Stimulated activated naive CD8-positive, alpha-beta T cell treated with anti-CD3 and anti-CD28 coated beads, Interleukin-15, Interleukin-2, amounts not matched to agents 100 ng/mL and 50 ng/mL, for 24 hours (primary cell): ENCODE measurements around the gene VGLL4.
"Not testable (repeated sequence)": the region's sequence is repeated elsewhere in the genome, so short reads cannot be mapped to it uniquely, and the experiment has no call there.

Experiments used
- H3K27ac Mint-ChIP-seq: one replicate; pipeline ENCODE4 v1.8.0; 2021; ENCODE audit warnings: mild to moderate bottlenecking, mixed read lengths
- H3K27me3 Mint-ChIP-seq: one replicate; pipeline ENCODE4 v1.8.0; 2021; ENCODE audit warnings: mixed read lengths
- H3K36me3 Mint-ChIP-seq: one replicate; pipeline ENCODE4 v1.8.0; 2021; ENCODE audit warnings: low read depth, mixed read lengths
- H3K4me1 Mint-ChIP-seq: one replicate; pipeline ENCODE4 v1.8.0; 2021; ENCODE audit warnings: low read depth, mixed read lengths
- H3K4me3 Mint-ChIP-seq: one replicate; pipeline ENCODE4 v1.8.0; 2021; ENCODE audit warnings: mild to moderate bottlenecking, mixed read lengths
- H3K9me3 Mint-ChIP-seq: one replicate; pipeline ENCODE4 v1.8.0; 2021; ENCODE audit warnings: mixed read lengths

VGLL4 gene

DNA sequence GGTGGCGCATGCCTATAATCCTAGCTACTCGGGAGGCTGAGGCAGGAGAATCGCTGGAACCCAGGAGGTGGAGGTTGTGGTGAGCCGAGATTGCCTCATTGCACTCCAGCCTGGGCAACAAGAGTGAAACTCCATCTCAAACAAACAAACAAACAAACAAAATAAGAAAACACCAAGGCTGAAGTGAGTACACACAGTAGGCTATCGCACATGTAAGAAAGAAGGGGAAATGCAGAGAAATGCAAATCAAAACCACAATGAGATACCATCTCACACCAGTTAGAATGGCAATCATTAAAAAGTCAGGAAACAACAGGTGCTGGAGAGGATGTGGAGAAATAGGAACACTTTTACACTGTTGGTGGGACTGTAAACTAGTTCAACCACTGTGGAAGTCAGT is 48.7 kb downstream of the VGLL4 start:
- not testable (repeated sequence) for H3K9me3 Mint-ChIP-seq, H3K27me3 Mint-ChIP-seq, H3K27ac Mint-ChIP-seq, H3K4me3 Mint-ChIP-seq
- H3K4me1 Mint-ChIP-seq, result peaks cover 12% of the 10 kb centered on the region
- H3K36me3 Mint-ChIP-seq, result peaks cover 45% of the 10 kb centered on the region

DNA sequence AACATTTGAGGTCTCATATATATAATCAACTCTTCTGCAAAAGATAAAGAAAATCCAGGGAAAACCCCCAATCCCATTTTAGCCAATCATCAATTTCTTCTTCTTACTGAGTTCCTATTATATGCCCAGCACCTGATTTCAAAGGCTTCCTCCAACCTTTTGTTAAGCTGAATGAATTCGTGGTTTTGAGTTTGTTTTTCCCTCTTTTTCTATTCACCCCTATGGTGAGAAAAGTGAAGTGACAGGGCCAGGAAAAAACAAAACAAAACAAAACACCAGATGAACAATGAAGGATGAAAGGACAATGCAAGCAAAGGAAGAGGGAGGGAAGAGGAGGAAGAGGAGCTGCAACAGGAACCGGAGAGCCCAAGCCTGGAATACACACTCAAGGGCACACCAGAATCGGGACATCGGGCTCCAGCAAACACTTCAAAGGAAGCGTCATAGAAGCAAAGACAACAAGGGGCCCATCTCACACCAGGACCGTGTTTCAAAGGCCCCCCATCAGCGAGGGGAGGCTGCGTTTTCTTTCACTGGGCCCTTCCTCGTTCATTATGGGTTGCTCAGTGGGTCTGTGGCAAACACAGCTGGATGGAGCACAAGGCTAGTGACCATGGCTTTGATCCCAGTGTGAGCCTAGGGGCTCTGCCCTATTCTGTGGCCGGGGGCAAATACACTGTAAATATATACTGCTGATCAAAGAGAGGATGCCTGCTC is 50.2 kb downstream of the VGLL4 start:
- no peaks in the 10 kb centered on the region for H3K27me3 Mint-ChIP-seq
- H3K4me1 Mint-ChIP-seq, result peaks cover 21% of the 10 kb centered on the region
- peaks cover 44% of the 10 kb centered on the region for H3K36me3 Mint-ChIP-seq
- no peak overlapping the region for H3K4me3 Mint-ChIP-seq
- H3K9me3 Mint-ChIP-seq, result no peaks in the 10 kb centered on the region
- no peak overlapping the region for H3K27ac Mint-ChIP-seq

DNA sequence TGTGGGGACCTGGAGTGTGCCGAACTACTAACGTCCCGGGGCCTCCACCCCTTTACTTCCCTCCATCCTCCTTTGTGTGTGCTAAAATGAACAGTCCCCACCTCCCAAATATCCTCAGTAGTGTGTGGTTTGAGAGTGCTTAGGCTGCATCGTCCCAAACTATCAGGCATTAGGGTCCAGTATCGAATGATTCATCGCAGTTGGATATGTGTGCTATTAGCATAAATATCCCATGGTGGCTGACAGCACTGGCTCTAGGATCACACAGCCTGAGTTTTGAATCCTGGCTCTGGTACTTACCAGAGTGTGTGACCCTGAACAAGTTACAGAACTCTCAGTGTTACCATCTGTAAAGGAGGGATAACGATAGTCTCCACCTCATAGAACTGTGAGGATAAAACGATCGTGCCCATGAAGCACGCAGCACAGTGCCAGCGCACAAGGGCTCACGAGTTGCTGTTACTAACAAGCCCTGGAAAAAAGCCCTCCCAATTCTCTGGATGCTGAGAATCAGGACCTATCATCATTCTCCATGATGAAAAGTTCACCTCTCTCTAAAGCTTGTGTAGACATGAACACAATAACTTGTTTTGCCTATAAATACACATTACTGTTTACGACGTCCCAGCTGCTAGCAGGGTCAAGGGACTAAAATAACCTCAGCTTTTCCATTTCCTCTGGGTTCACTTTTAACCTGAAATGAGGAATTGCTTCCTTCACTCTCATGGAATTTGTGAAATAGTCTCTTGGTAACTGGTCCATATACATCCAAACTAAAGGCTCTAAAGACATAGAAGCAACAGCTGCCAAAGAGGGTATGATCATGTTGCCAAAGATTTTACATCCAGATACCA is 51.0 kb downstream of the VGLL4 start:
- Mint-ChIP-seq H3K9me3 (no peaks in the 10 kb centered on the region), H3K36me3 (peaks cover 44% of the 10 kb centered on the region), H3K27me3 (no peaks in the 10 kb centered on the region), H3K4me3 (no peak overlapping the region), H3K27ac (no peak overlapping the region), H3K4me1 (peaks cover 29% of the 10 kb centered on the region)

DNA sequence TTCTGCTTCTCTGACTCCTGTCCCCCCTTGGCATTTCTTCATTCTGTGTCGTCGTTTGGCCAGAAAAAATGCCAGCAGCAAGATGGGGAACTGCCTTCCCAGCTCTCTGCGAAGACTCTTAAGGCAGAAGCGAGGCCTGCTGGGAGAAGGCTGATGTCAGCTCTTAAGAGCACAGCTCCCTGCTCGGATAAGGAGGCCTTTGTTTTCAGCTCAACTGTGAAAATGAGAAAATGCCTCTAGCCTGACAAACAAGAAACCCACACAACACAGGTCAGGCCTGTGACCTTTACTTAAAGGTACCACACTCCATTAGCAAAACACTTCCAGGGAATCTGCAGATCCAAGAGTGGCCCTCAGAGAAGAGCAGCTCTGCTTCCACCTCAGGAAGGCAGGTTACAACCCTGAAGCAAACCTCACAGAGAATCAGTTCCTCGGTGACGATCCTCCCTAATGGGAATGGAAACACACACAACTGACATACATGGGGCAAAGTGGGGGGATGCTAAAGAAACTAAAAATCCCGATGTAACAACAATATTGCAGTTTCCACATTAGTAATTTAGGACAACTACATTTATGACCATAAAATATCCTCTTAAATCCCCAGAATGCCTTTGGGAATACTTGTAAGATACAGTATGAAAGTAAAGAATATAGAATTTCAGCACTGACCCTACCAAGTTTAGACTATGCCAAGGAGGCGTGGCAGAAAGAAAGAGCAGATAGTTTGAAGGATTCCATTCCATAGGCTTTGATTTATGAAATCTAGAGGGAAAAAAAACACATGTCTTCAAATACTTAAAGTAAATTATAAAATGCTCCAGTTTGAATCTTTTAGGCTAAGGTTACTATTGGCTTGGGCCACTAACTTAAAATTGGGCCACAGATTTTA is 52.1 kb downstream of the VGLL4 start:
- Mint-ChIP-seq H3K27me3 (no peaks in the 10 kb centered on the region), H3K4me3 (no peak overlapping the region), H3K9me3 (no peaks in the 10 kb centered on the region), H3K27ac (no peak overlapping the region), H3K36me3 (peaks cover 38% of the 10 kb centered on the region), H3K4me1 (peaks cover 33% of the 10 kb centered on the region)

DNA sequence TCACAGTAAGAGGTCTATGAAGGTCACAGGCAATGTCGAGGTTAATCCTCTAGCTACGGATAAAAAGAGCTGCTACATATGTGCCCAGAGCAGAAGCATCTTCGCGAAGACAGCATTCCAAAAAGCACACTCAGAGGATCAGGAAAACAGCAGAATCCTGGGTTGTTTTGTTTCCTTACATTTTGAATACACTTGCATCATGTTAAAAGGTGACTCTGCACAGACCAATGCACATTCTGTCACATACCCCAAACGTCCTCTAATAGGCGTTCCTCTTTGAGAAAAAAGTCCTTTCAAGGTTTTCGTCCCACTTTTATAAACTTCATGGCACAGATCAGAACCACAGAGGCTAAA is 52.7 kb downstream of the VGLL4 start:
- H3K27ac Mint-ChIP-seq, result no peak overlapping the region
- H3K27me3 Mint-ChIP-seq, result no peaks in the 10 kb centered on the region
- H3K4me1 Mint-ChIP-seq, result peaks cover 40% of the 10 kb centered on the region
- no peaks in the 10 kb centered on the region for H3K9me3 Mint-ChIP-seq
- H3K36me3 Mint-ChIP-seq, result peaks cover 33% of the 10 kb centered on the region
- no peak overlapping the region for H3K4me3 Mint-ChIP-seq

DNA sequence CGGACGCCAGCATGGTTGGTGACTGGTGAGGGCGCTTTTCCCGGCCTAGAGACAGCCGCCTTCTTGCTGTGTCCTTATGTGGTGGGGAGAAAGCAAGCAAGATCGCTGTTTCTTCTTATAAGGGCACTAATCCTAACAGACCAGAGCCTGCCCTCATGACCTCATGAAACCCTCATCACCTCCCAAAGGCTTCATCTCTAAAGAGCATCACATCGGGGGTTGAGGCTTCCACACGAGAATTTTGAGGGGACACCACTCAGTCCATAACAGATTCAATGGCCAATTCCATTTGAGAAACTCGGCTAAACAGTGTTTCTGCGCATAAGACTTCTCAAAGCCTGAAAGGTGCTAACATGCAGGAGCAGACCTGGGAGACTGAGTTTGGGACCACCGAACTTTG is 54.0 kb downstream of the VGLL4 start:
- peaks cover 27% of the 10 kb centered on the region for H3K36me3 Mint-ChIP-seq
- peaks cover 46% of the 10 kb centered on the region for H3K4me1 Mint-ChIP-seq
- no peak overlapping the region for H3K27ac Mint-ChIP-seq
- no peaks in the 10 kb centered on the region for H3K27me3 Mint-ChIP-seq
- H3K4me3 Mint-ChIP-seq, result no peak overlapping the region
- no peaks in the 10 kb centered on the region for H3K9me3 Mint-ChIP-seq

DNA sequence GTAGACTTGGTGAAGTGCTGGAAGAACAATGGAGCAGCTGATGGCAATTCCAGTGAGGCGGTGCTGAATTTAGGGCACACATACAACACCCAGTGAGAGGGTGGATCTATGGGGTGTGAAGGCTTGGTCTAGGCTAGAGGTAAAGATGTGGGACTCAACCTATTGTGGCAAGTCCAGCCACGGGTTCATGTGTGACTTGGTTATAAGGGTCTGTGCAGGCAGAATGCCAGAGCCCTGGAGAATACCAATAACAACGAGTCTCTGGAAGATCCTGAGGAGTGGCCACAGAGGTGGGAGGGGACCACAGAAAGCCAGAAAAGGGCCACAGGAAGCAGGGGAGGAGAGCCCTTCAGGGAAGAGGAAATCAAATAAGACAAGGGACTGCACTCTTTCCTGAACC is 55.0 kb downstream of the VGLL4 start:
- Mint-ChIP-seq H3K27me3 (no peaks in the 10 kb centered on the region), H3K4me3 (no peak overlapping the region), H3K27ac (peak overlapping the region; percentile 38), H3K36me3 (peaks cover 27% of the 10 kb centered on the region), H3K4me1 (peaks cover 54% of the 10 kb centered on the region), H3K9me3 (no peaks in the 10 kb centered on the region)

DNA sequence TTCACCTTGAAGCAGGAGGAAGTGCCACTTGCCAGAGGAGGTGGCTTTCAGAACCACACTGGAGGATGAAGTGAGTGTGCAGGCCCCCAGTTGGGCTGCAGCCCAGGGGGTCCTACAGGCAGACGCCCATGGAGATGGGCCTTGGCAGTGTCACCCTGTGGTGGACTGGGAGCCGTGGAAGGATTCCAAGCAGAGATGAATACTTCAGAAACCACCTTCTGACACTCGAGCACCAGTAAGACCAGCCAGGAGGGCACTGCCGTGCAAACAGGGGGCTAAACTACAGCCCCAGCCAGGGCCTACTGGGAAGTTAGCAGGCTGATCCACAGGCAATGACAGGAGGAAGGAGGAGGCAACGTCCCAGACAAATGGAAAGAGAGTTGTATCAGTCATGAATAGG is 55.4 kb downstream of the VGLL4 start:
- Mint-ChIP-seq H3K27me3 (no peaks in the 10 kb centered on the region), H3K4me1 (peaks cover 59% of the 10 kb centered on the region), H3K4me3 (no peak overlapping the region), H3K27ac (peak overlapping the region; percentile 38), H3K36me3 (peaks cover 27% of the 10 kb centered on the region), H3K9me3 (no peaks in the 10 kb centered on the region)

DNA sequence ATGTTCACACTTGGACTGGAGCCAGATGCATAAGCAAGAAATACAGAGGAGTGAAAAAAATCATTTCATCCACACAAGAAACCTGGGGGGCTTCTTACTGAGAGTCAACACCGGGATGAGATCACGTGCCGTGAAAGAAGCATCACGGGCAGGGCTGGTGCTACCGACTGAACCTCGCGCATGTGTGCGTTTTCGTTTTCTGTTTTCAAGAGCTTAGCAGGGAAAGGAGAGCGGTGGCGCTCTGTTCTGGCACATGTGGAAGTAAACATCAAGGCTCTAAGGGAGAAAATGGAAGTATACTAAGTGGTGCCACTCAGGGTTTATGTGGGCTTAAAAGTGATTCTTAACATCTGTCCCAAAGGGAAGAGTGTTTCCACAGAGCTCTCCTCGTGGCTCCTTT is 55.9 kb downstream of the VGLL4 start:
- Mint-ChIP-seq H3K36me3 (peaks cover 27% of the 10 kb centered on the region), H3K27me3 (no peaks in the 10 kb centered on the region), H3K4me1 (peaks cover 64% of the 10 kb centered on the region), H3K4me3 (no peak overlapping the region), H3K27ac (no peak overlapping the region), H3K9me3 (no peaks in the 10 kb centered on the region)

DNA sequence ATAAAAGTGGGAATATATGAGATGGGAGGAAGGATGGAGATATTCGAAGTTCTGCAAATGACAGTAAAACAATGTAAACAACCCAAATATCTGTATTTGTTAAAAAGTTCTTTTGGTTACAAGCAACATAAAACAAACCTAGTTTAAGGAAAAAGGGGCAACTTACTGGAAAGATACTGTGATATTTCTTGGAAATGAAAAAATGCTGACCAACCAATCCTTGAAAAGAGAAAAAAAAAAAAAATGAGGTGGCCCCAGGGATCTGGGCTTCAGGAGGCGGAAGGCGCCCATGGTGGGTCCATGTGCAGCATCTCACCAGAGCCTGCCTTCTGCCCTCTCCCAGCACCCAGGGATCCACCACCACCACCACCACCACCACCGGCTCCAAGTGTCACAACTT is 59.1 kb downstream of the VGLL4 start:
- Mint-ChIP-seq H3K4me3 (no peak overlapping the region), H3K27ac (no peak overlapping the region), H3K36me3 (peaks cover 32% of the 10 kb centered on the region), H3K4me1 (peaks cover 78% of the 10 kb centered on the region), H3K27me3 (no peaks in the 10 kb centered on the region), H3K9me3 (no peaks in the 10 kb centered on the region)

DNA sequence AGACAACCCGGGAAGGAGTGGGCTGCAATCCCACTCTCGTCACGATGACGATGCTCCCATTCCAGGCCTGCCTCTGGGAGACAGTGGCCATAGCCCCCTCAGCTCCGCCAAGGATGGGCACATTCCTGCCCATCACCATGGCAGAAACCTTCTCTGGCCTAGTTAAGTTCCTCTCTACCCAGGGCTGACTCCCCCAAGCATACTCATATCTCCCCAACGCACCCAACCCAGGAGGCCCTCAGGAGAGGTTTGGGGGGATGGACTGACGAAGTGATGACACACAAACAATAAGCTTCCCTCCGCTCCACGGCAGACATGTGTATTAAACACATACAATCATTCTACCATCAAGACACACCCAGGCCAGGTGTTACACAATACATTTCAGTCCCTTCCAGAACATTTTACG is 60.1 kb downstream of the VGLL4 start:
- no peaks in the 10 kb centered on the region for H3K9me3 Mint-ChIP-seq
- H3K4me1 Mint-ChIP-seq, result peaks cover 72% of the 10 kb centered on the region
- no peak overlapping the region for H3K27ac Mint-ChIP-seq
- H3K4me3 Mint-ChIP-seq, result no peak overlapping the region
- H3K27me3 Mint-ChIP-seq, result no peaks in the 10 kb centered on the region
- H3K36me3 Mint-ChIP-seq, result peaks cover 25% of the 10 kb centered on the region

DNA sequence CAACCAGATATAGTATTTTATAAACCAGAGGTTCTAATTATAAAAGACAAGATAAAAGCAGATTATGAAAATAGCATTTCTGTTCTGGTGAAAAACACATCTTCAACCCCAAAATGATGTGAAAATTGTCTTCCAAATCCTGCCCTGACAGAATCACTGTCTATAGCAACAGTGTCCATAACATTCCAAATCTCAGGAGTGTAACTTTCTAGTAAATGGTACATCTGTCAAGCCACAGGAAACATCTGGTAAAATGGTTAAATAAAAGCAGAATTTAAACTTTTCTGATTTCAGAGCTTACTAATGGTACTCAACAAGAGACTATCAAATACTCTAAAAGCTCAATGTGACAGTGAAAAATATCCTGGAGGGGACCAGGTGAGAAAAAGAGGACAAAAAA is 60.5 kb downstream of the VGLL4 start:
- Mint-ChIP-seq H3K4me1 (peaks cover 68% of the 10 kb centered on the region), H3K36me3 (peaks cover 21% of the 10 kb centered on the region), H3K9me3 (no peaks in the 10 kb centered on the region), H3K27ac (no peak overlapping the region), H3K27me3 (no peaks in the 10 kb centered on the region), H3K4me3 (no peak overlapping the region)

DNA sequence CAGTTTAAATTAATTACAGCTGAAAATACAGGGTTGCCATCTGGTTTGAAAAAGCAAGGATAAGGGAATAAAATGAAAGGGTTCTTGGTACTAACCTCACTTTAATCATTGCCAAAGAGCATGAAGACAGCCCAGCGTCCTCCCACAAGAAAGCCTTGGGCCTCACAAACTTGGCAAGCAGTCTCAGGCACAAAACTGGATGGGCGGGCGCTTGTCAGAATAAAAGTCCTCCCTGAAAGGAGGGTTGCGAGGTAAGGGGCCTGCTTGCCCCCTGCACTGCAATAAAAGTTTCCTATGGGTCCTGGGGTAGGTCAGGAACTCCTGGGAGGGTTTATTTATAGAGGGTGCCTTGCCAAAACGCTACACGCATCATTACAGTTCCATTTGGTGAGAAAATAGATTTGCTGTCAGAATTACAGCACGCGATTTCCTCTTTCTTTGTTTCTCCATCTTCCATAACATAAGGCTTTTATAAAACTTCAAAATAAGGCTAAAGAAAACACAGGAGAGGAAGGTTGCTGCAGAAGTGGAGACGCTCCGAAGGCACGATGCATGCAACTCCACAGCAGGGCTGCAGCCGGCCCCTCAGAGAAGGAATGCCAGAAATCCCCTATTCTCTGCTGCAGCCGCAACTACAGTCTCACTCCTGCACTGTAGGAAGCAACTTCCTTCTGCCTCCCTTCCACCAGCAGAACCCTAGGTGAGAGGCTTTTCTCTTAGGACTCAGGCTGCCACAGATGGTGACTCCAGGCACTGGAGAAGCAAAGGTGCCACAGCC is 61.3 kb downstream of the VGLL4 start:
- H3K27ac Mint-ChIP-seq, result no peak overlapping the region
- peaks cover 13% of the 10 kb centered on the region for H3K36me3 Mint-ChIP-seq
- H3K4me3 Mint-ChIP-seq, result peak overlapping the region; percentile 58
- H3K9me3 Mint-ChIP-seq, result no peaks in the 10 kb centered on the region
- peaks cover 60% of the 10 kb centered on the region for H3K4me1 Mint-ChIP-seq
- H3K27me3 Mint-ChIP-seq, result no peaks in the 10 kb centered on the region
